ENCODE results near the gene ERP44.
"Not testable (repeated sequence)": the region's sequence is repeated elsewhere in the genome, so short reads cannot be mapped to it uniquely, and the experiment has no call there.

Gene ERP44

DNA sequence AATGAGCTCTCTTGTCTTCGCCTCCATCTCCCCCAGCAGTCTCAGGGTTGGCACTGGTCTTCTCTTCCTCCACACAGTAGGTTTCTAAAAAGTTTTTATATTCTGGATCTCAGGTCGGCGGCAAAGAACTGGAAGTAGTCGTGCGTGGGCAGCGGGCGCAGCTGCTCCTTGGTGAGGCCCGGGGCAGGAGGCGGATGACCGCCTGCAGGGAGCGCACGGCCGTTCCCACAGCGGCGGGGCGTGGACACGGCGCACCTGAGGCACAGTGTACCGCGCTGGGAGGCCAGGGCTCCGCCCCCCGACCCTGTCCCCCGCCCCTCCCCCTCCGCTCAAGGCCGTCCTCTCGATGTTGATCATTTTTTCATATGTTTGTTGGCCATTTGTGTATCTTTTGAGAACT, 99.9 kb downstream of the ERP44 start:
- DNase-seq = no peak

GRCh38 chr9:99998266-99998665, 100.5 kb downstream of the ERP44 start:
- no peak for DNase-seq

- DNase-seq = not testable (repeated sequence)
These were observed 108.3 kb downstream of the ERP44 start for GRCh38 chr9:99990508-99990907.

DNA sequence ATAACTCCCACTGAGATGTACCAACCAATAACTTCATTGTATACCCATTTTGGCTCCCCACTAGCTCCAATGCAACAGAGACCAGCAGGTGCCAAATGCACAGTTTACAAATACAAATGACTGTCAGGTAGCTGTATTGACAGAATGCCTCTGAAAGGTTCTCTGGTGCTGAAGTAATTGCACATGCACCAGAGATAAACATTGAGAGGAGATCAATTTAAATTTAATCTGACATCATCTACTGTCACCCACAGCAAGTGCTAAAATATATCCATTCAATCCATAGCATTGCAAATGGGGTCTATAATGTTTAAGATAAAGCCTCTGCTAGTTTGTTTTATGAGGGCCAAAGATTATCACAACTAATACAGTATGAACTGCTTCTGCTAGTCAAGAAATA, 112.2 kb downstream of the ERP44 start:
- DNase-seq = no peak

DNA sequence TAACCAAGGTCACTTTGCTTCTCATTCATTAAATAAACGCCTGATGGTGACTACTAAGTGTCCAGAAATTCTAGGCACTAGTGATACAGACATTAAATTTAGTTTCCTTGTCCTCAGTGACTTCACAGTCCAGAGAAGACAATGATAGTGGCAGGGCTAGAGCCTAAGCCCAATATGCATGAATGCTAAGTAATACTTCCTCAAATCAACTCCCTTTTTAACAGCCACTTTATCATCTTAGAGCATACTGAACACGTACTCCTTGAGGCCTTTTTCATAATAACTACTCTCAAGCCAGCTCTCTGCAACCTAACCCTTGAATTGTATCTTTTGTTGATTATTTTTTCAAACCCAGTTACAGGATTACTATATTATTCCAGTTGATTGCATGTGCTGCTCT, 118.2 kb downstream of the ERP44 start:
- no peak for DNase-seq

DNA sequence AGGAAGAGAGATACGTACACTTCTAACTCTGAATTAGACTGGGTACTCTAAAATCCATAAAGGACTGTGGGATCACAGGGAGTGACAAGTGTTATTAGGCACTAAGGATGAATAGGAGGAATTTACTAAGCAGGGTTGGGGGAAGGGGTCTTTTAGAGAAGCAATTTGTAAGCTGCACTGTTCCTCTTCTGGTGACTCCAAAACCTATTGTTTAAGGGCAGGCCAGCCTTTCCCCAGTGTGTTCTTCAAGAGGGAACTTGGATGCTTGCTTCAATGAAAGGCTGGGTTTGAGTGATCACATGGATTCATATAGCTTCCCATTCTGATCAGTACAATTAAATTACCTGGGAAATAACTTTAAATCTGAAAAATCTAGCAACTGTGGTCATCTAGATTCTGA, 120.6 kb downstream of the ERP44 start:
- no peak for DNase-seq

- no peak for DNase-seq
These were observed 121.6 kb downstream of the ERP44 start for GRCh38 chr9:99977033-99977792.

DNA sequence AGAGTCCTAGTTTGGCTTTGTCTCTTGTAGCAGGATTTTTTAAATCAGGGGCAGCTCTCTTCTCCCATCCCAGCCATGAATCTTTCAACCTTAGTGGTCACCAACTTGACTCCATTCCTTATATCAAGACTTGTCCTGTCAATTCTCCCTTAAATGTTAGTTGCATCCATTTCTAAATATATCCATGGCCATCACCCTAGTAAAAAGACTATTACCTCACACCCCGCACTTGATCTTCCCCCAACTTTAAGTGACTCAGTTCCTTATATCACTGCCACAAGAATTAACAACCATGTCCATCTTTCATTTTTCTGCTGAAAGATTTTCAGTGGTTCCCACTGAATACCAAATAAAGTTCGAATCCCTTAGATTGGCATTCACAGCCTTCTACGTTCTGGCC, 125.3 kb downstream of the ERP44 start:
- DNase-seq = no peak

GRCh38 chr9:99971410-99971809, 127.4 kb downstream of the ERP44 start:
- DNase-seq = no peak

GRCh38 chr9:99970481-99970880, 128.3 kb downstream of the ERP44 start:
- no peak for DNase-seq

- no peak for DNase-seq
These were observed 131.3 kb downstream of the ERP44 start for GRCh38 chr9:99967457-99967856.

- DNase-seq = no peak
These were observed 132.1 kb downstream of the ERP44 start for GRCh38 chr9:99966716-99967115.

- DNase-seq = no peak
These were observed 132.8 kb downstream of the ERP44 start for GRCh38 chr9:99966001-99966400.

DNA sequence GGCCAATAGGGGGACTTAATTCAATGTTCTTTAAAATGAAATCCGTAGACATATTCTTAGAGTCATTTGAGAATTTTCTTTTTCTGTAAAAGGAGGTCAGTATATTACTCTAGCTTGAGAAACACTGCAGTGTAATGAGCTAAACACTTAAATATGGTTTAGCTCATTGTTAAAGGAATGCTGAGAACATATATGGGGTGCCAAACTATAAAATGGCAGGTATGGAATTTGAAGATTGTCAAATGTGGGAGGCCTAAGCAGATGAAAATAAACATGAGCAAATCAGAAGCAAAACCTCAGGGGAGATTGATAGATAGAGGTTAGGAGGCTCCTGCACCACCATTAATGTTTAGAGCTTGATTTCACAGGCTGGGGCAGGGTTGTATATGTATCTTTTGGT, 134.5 kb downstream of the ERP44 start:
- no peak for DNase-seq

GRCh38 chr9:99962680-99963261, 136.0 kb downstream of the ERP44 start:
- DNase-seq = no peak

GRCh38 chr9:99955606-99956005, 143.2 kb downstream of the ERP44 start:
- no peak for DNase-seq

- no peak for DNase-seq
These were observed 144.0 kb downstream of the ERP44 start for GRCh38 chr9:99954819-99955218.

DNA sequence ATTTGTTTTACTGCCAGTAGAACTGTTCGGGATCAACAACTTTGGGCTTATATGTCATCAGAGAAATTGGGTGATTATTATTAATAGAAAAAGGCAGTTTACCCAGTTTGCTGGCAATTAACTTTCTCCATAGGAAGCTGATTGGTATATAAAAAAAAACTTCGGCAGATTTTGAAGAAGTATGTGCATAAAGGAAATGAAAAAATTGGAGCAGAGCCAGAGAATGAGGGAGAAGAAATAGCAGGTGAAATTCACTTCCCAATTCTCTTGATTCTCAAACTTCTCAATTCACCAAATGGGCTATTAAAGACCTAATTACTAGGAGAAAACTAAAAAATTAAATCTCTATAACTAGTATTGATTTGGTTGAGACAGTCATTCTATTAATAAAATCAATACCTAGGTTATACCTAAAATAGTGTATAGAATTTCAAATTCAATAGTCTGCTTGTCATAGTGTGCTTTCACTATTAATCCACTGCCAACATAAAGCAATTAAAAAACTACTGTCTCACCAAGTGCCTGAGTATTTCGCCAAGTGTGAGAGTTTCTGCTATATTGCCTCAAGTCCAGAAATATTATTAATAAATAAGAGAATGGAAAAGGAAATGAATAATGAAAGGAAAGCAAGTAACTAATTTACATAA, 144.8 kb downstream of the ERP44 start:
- no peak for DNase-seq

DNA sequence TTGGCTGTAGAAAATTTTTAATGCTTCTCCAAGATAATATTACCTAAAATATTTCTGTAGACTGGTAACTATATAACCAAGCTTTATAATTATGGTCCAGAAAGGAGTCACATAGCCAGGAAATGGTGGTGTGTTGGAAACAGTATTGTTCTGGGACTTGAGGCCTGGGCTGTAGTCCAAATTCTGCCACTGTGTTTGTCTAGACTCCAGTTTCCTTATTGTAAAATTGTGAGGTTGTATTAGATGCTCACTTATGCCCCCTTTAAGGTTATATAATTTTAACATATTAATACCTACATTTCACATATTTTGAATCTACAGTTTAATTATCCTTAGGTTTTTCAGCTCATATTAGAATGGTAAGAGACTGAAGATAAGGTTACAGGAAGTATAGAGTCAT, 149.9 kb downstream of the ERP44 start:
- peak; percentile 7 for DNase-seq

DNA sequence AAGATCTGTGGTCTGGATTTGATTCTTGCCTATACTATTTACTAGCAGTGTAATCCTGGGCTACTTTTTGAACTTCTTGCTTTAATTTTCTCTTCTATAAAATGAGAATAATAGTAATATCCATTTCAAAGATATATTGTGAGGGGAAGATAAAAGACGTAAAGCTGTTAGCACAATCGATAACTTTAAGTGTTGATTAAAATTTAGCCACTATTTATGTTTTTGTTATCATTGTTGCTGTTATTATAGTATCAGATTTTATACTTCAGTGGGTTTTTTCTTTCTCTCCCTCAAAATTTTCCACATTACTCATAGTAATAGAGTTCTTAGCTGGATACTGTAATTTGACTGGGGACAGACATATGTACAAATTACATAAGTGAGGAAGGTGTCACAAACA, 150.3 kb downstream of the ERP44 start:
- no peak for DNase-seq

DNA sequence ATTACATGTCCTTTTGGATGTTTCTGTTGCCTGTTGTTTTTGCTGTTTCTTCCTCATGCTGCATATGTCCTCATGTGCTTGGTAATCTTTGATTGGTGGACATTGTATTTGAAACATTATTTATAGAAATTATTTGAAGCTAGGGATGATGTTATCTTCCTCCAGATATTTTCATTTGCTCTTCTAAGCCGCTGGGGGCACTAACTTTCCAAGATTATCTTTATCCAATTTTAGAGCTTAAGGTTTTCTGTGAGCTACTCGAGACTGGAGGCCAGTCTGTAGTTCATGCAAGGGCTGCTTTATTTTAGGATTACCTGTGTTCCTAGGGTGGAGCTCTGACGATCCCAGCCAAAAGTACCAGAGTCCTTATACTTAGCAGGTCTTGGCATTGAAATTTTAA, 151.4 kb downstream of the ERP44 start:
- DNase-seq = no peak

- DNase-seq = no peak
These were observed 161.7 kb downstream of the ERP44 start for GRCh38 chr9:99936947-99937587.

DNA sequence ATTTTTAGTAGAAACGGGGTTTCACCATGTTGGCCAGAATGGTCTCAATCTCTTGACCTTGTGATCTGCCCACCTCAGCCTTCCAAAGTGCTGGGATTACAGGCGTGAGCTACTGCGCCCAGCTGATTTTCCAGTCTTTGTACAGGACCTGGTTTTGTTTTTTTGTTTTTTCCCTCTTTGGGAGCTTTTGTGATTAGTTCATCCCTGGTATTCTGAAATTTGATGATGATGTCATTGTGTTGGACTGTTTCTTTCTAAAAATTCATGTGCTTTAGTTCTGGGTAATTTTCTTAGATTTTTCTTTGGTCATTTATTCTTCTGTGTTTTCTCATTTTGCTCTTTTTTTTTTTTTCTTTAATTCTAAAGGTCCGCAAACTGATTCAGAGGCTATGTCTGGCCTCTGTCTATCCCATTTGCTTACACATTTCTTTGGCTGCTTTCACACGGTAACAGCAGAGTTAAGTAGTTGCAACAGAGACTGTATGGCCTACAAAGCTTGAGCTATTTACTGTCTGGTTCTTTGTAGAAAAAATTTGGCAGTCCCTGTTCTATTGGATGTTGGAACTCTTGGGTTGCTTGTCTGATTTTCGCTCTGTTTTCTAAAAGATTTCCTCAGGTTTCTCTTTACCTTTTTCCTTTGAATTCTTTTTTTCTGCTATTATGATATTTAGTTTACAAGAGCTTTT, 167.5 kb downstream of the ERP44 start:
- DNase-seq = no peak
